H7 (cell line): ENCODE data around the gene ZC3H4. TPM values are rescaled to one million over a fixed set of nuclear protein-coding genes. Genes with fewer than 3 reads are reported as not detected.

Source experiments
- DNase-seq: peaks from one replicate; pipeline ENCODE4 v3.0.0; 2012
- H3K27me3 ChIP-seq: 2 replicates; pipeline ENCODE4 v1.6.0; 2011; ENCODE audit warnings: mild to moderate bottlenecking, low read length; ENCODE audit not compliant: control insufficient read depth, insufficient read depth
- H3K36me3 ChIP-seq: replicated peaks from 2 replicates; pipeline ENCODE4 v1.5.1; 2011; ENCODE audit warnings: low read length; ENCODE audit not compliant: control insufficient read depth, insufficient read depth
- H3K4me3 ChIP-seq: 2 replicates; pipeline ENCODE4 v1.5.1; 2011; ENCODE audit warnings: low read depth, mild to moderate bottlenecking, control low read depth, low read length, moderate library complexity; ENCODE audit not compliant: insufficient read depth
- total RNA-seq: library from RNA; depleted of rRNA; stranded (reverse); fragments of >200 nt; shearing (Covaris generic); gene quantifications from 2 replicates; pipeline ENCODE4 v1.2.3, GENCODE V29; 2014

ZC3H4 gene
- total RNA-seq, 1 experiment from 2014 or later = 13.4 TPM

DNA sequence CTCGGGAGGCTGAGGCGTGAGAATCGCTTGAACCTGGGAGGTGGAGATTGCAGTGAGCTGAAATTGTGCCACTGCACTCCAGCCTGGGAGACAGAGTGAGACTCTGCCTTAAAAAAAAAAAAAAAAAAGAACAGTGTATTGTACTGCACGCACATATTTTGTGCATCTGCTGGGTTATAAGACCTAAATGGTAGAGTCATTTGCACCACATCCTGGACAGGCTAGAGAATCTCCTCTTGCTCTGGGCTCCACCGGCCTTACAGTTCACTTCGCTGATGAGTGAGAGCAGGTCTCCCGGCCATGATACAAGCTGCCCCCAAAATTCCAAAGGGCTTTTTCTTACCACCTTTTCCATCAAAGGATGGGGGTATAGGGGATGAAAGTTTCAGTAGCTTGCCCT is 9.8 kb upstream of the ZC3H4 start:
- no peak for DNase-seq
- H3K4me3 ChIP-seq = no peak overlapping the region
- H3K36me3 ChIP-seq = no peaks in the 10 kb centered on the region

DNA sequence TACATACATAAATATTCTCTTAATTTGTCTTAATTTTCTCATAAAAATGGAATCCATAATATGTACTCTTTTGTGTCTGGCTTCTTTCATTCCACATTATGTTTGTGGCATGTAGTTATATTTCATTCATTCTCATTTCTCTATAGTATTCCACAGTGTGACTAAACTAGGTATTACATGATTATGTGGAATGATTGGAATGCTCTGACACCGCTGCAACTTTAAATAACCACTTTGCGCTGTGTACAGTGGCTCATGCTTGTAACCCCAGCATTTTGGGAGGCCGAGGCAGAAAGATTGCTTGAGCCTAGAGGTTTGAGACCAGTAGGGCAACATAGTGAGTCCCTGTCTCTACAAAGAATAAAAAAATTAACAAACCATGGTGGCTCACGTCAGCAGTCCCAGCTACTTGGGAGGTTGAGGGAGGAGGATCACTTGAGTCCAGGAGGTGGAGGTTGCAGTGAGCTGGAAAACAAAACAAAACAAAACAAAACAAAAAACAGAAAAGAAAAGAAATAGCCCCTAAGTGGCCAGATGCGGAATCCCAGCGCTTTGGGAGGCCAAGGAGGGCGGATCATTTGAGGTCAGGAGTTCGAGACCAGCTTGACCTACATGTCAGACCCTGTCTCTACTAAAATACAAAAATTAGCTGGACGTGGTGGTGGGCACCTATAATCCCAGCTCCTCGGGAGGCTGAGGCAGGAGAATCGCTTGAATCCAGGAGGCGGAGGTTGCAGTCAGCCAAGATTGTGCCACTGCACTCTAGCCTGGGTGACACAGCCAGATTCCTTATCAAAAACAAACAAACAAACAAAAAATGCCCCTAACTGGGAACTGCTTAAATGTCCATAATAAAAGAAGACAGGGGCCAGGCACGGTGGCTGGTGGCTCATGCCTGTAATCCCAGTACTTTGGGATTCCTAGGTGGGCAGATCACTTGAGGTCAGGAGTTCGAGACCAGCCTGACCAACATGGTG is 9.1 kb upstream of the ZC3H4 start:
- H3K4me3 ChIP-seq = no peak overlapping the region
- no peaks in the 10 kb centered on the region for H3K36me3 ChIP-seq
- no peak for DNase-seq
- H3K27me3 ChIP-seq = no peaks in the 10 kb centered on the region

More for the DNA sequence above, 9.8 kb upstream of the ZC3H4 start:
- H3K27me3 ChIP-seq = no peaks in the 10 kb centered on the region

DNA sequence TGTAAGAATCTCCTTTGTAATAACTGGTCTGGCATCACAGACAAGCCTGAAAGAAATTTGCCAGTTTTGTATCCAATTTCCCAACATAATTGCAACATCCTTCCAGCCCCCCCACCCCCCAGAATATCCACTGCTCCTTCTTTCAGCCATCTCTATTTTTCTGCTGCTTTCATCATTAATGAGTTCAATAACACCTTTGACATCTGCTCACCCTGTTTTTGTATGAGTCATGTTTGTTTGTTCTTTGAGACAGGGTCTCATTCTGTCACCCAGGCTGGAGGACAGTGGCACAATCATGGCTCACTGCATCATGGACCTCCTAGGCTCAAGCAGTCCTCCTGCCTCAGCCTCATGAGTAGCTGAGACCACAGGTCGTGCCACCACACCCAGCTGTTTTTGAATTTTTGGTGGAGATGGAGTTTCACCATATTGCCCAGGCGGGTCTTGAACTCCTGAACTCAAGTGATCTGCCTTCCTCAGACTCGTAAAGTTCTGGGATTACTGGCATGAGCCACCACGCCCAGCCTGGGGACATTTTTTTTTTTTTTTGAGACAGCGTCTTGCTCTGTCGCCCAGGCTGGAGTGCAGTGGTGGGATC is 7.0 kb upstream of the ZC3H4 start:
- Histone ChIP-seq H3K4me3 (no peak overlapping the region), H3K27me3 (no peaks in the 10 kb centered on the region), H3K36me3 (no peaks in the 10 kb centered on the region)
- DNase-seq = no peak

DNA sequence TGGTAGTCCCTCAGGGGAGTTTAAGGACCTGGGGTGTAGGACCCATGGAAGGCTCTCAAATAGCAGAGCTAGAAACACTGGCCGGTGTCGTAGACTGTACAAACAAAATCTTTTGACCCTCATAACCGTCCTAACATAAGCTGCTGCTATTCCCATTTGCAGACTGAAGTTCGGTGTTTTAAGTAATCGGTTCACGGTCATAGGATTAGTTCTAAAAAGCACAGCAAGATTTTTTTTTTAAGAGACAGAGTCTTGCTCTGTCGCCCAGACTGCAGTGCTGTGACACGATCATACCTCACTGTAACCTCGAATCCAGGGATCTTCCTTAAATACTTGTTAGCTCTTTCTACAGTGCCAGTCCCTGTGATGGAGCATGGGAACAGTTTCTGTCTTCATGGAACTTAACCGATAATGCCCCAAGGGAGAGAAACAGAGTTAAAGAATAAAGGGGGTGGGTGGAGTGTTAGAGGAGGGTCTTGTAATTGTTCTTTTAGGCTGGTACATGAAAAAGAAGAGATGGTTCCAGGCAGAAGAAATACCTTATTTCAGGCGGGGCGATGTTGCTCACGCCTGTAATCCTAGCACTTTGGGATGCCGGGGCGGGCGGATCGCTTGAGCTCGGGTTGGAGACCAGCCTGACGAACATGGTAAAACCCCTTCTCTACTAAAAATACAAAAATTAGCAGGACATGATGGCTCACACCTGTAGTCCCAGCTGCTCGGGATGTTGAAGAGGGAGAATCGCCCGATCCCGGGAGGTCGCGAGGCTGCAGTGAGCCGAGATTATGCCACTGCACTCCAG is 475 bp upstream of the ZC3H4 start:
- Histone ChIP-seq H3K36me3 (peaks cover 3% of the 10 kb centered on the region), H3K4me3 (peak overlapping the region; percentile 81; the same call in 1 of the 2 replicates), H3K27me3 (no peaks in the 10 kb centered on the region)
- peak; percentile 93 for DNase-seq

DNA sequence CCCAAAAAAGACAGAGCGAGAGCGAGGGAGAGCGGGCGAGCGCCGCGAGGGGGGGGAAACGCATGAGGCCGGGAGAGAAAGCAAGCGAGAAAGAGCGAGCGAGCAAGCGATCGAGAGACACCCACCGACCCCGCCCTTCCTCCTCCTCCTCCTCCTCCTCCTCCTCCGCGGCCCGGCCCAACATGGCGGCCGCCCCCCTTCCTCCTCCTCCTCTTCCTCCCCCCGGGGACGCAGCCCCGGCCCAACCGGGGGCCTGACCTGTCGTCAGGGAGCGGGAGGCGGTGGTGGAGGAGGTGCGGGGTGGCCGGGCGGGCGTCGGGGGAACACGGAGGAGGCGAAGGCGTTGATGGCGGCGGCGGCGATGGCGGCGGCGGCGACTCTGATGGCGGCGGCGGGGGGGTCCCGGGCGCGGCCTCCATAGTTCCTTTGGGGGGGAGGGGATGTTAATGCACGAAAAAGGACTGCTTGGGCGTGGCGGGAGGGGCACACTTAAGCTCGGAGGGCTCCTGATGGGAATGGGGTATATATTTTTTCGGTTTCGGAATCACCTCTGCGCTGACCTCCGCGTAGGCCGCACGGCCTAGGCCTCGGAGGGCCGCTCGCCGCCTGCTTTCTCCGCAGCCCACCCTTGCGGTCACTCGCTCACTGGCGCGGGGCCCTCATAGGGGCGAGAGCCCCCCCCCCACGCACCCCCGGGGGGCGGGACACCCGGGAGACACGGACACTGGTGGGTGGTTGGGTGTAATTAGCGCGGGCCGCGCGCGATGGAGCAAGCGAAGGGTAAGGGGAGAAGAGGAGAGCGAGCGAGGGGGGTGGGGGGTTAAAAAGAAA is 1.2 kb downstream of the ZC3H4 start:
- peak; percentile 91 for DNase-seq
- peak overlapping the region; percentile 91 for H3K4me3 ChIP-seq
- no peaks in the 10 kb centered on the region for H3K27me3 ChIP-seq
- H3K36me3 ChIP-seq = peaks cover 3% of the 10 kb centered on the region

DNA sequence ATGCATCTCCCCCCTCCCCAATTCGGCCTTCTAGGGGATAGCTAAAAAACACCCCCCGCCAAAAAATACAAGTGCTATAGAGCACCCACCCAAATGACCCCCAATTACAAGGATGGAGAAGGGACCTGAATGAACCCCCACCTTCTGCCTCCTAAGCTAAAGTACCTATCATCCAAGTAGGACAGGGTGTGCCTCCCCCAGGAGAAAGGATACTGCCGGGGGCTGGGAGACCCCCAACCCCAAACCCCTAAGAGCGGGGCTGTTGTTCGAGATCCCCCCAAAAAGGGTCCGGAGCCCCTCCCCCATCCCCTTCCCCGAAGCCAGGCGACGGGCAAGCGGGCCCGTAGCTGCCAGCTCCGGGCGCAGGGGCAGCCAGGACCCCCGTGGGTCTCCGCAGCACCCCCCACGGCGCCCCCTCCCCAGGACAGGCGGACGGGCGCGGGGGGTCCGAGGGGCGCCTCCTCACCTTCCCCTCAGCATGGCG is 1.9 kb downstream of the ZC3H4 start:
- DNase-seq = no peak
- H3K4me3 ChIP-seq = peak overlapping the region; percentile 91
- no peaks in the 10 kb centered on the region for H3K27me3 ChIP-seq
- H3K36me3 ChIP-seq = peaks cover 3% of the 10 kb centered on the region

DNA sequence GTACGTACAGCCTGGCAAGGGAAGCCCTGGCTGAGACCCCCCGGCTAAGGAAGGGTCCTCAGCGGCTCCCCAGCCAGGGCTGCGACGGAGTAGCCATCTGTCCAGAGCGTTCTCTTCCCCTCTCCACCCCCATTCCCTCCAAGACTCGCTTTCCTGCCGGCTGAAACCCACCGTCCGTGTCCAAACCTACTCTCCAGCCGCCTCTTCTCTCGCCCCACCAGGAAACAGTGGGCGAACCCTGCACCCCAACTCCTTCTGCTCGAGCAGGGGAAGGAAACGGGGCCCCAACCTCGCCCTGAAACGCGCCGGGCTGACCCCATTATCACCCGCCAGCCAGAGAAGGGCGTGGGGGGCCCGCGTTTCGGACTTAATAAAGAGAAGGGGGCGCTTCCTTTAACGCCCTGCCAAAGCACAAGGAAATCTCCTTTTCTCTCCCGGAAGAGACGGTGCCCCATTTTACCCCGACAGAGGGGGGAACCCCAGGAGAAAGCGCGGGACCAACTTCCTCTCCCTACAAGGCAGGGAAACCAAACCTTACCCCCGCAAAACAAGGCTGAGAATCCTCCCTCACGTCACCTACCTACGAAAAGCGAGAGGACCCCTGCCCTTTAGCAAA is 2.5 kb downstream of the ZC3H4 start:
- DNase-seq = no peak
- Histone ChIP-seq H3K36me3 (peaks cover 3% of the 10 kb centered on the region), H3K27me3 (no peaks in the 10 kb centered on the region), H3K4me3 (peak overlapping the region; percentile 91)

DNA sequence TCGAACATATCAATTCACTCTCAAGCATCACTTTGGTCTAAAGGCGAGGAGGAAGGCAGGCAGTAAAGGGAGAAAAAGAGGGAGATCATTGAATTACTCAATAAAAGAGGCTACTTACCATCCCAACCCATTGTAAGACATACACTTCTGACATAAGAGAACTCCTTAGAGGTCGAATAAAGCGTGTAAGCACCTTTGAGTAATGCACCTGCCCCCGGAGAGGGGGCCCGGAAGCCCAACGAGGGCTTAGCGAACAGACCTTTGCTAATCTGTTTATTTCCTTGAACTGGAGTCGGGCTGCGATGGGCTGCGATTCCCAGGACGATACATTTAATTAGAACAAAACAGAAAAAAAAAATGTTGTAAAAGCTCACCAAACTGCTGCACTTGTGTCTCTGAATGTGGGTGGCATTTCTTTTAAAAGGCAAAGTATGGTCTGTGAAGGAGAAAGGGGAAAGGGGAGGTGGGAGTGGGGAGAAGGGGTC is 3.0 kb downstream of the ZC3H4 start:
- H3K4me3 ChIP-seq = peak overlapping the region; percentile 91
- H3K36me3 ChIP-seq = peaks cover 3% of the 10 kb centered on the region
- no peaks in the 10 kb centered on the region for H3K27me3 ChIP-seq
- no peak for DNase-seq

DNA sequence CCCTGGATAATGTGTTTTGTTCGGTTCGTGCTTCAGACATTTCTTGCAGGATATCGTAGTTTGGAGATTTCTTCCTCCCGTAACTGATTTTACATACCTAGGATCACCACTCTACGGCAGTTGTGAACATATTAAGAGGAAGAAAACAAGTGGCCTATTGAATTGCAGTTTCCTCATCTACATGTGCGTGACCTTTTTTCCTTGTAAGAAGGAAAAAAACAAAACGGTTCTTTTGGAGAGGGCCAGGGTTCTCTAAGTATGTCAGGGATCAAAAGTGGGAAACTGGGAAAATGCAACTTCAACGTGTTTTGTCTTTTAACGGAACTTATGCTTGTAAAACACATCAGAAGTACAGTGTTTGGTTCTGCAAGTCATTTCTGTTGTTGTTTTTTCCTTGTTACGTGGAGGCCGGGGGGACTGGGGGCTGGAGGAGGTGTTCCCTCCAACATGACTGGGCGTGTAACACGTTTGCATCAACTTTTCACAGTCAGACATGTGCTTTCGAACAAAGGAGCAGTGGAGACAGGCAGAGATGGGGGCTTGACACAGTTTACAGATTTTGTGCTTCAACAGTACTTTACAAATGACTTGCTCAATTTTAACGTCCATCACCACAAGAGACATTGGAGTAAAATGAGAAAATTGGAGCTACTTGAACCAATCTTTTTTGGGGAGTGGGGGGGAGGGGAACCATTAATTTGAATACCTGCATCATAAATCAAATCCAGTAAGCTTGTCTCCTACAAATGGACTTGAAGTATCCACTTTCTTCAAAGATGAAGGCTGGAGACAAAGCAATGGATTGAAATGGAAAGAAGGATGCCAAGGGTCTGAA is 3.8 kb downstream of the ZC3H4 start:
- peak overlapping the region; percentile 91 for H3K4me3 ChIP-seq
- peaks cover 6% of the 10 kb centered on the region for H3K36me3 ChIP-seq
- no peak for DNase-seq

DNA sequence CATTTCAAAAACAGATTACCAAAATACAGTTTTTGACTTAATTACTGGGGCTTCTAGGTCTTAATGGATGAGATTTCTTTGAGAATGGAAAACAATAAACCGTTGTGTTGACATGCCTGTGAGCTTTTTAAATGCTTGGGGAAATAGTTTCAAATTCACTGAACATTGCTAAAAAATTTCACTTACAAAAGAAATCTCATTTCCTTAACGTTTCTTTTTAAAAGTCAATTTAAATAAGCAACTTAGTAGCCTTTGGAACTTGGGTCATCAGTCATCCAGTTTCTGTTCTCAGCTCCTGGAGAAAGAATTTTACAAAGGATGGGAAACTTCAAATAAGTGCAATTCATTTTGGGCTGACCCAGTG is 4.4 kb downstream of the ZC3H4 start:
- Histone ChIP-seq H3K36me3 (peaks cover 8% of the 10 kb centered on the region), H3K4me3 (peak overlapping the region; percentile 91), H3K27me3 (no peaks in the 10 kb centered on the region)
- no peak for DNase-seq

More for the DNA sequence above, 3.8 kb downstream of the ZC3H4 start:
- no peaks in the 10 kb centered on the region for H3K27me3 ChIP-seq

DNA sequence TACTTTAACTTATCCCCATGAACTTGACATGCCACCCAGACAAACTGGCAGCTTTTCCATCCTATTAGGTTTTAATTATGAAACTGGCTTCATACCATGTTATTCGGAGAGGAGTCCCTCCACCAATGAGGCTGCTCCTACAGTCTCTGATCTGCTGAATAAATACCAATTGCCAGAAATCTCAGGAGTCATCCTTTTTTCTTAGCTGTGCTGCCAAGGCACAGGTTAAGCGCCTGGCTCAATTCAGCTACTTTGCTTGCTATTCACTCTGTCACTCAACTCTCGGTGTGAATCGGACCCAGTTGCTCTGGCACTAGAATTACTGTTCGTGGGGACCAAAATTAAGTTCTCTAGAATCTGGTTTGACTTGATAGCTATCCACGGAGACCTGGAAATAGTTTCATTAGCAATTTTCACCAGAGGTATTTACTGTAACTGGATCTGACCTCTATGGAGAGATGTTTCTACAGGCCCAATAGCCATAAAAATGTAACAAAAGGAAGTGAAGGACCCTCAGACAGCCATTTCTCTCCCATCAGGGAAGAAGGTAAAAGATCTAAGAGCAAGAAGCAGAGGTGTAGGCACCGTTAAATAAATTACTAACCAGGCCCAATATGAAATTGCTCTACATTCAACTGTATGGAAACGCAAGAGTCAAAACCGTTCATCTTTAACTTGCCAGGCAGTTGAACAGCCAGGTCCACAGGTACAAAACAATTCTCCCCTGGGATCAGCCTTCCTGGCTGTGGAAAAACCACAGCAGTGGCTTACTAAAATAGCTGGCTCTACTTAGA is 5.4 kb downstream of the ZC3H4 start:
- Histone ChIP-seq H3K36me3 (peaks cover 8% of the 10 kb centered on the region), H3K4me3 (no peak overlapping the region), H3K27me3 (no peaks in the 10 kb centered on the region)
- DNase-seq = no peak
